Measurements from ENCODE around the gene PTPN1. TPM values are rescaled to one million over a fixed set of nuclear protein-coding genes. Genes with fewer than 3 reads are reported as not detected.

Gene PTPN1
- total and polyA plus RNA-seq, 2 of the 13 experiments (the other 11 are each of a cell fraction or from before 2014, with no cell fraction given), result 17.7 to 37.2 TPM

- no peak for TF ChIP-seq THAP9 (CRISPR knock-in tag; IDR thresholded peaks at IDR 0.05; ENCODE audit: borderline replicate concordance)
- TF ChIP-seq EED (CRISPR knock-in tag; IDR thresholded peaks at IDR 0.05), result no peak
- no peak; the same call in 1 of the 2 replicates for TF ChIP-seq FOXK1 (CRISPR knock-in tag; IDR thresholded peaks at IDR 0.05; ENCODE audit: borderline replicate concordance, low read depth)
- TF ChIP-seq HINFP (CRISPR knock-in tag; IDR thresholded peaks at IDR 0.05; ENCODE audit: low read depth), result no peak
- no peak for TF ChIP-seq ZNF34 (CRISPR knock-in tag; IDR thresholded peaks at IDR 0.05; ENCODE audit: borderline replicate concordance)
- TF ChIP-seq IKZF1 (IDR thresholded peaks at IDR 0.05), result no peak
- 0 out of 2 replicates have a peak, but pooled peaks have one; percentile 3 for TF ChIP-seq ZNF143 (CRISPR knock-in tag; IDR thresholded peaks at IDR 0.05)
- TF ChIP-seq MIER2 (CRISPR knock-in tag; IDR thresholded peaks at IDR 0.05), result no peak
- no peak for TF ChIP-seq ARID2 (CRISPR knock-in tag; IDR thresholded peaks at IDR 0.05; ENCODE audit: borderline replicate concordance)
- no peak for TF ChIP-seq IKZF4 (CRISPR knock-in tag; IDR thresholded peaks at IDR 0.05; ENCODE audit: borderline replicate concordance, low read depth, not compliant biosample characterization)
- no peak for TF ChIP-seq ATF7-NPFF (CRISPR knock-in tag; IDR thresholded peaks at IDR 0.05; ENCODE audit: low read depth)
- TF ChIP-seq NFE2L2 (IDR thresholded peaks at IDR 0.05; ENCODE audit: low read length), result no peak
- no peak for TF ChIP-seq NONO (IDR thresholded peaks at IDR 0.05)
- TF ChIP-seq NONO (CRISPR knock-in tag; conservative IDR thresholded peaks at IDR 0.05), result peak; percentile 70; the same call in 1 of the 2 replicates
- no peak for TF ChIP-seq MATR3 (CRISPR knock-in tag; IDR thresholded peaks at IDR 0.05)
- no peak for TF ChIP-seq LBX2 (CRISPR knock-in tag; IDR thresholded peaks at IDR 0.05; ENCODE audit: borderline replicate concordance)
- TF ChIP-seq ZBTB37 (CRISPR knock-in tag; IDR thresholded peaks at IDR 0.05), result no peak
- no peak for TF ChIP-seq ZNF788 (CRISPR knock-in tag; IDR thresholded peaks at IDR 0.05; ENCODE audit: borderline replicate concordance)
- TF ChIP-seq ATF2 (CRISPR knock-in tag; IDR thresholded peaks at IDR 0.05), result no peak; the same call in 1 of the 2 replicates
- no peak for TF ChIP-seq ZNF383 (CRISPR knock-in tag; IDR thresholded peaks at IDR 0.05; ENCODE audit: borderline replicate concordance)
- no peak for TF ChIP-seq ZNF282 (IDR thresholded peaks at IDR 0.05; ENCODE audit: partially characterized antibody)
Observed at GRCh38 chr20:50625986-50626677, 115.9 kb downstream of the PTPN1 start (continued).
